NT2/D1 (cell line): Measurements from ENCODE around the gene PDE9A.
"Not testable (repeated sequence)": the region's sequence is repeated elsewhere in the genome, so short reads cannot be mapped to it uniquely, and the experiment has no call there.

Experiments used
- SUZ12 ChIP-seq: IDR thresholded peaks from 2 replicates; pipeline ENCODE4 v1.6.1; 2011; ENCODE audit not compliant: insufficient read length, insufficient read depth; ENCODE audit errors: extremely low read depth
- YY1 ChIP-seq: IDR thresholded peaks from 2 replicates; pipeline ENCODE4 v1.6.1; 2011; ENCODE audit not compliant: insufficient read length, insufficient read depth
- ZNF274 ChIP-seq: IDR thresholded peaks from 2 replicates; pipeline ENCODE4 v1.6.1; 2011; ENCODE audit warnings: mild to moderate bottlenecking, low read depth, low read length

- not testable (repeated sequence) for TF ChIP-seq ZNF274, SUZ12, YY1
Measured at GRCh38 chr21:42715427-42715826, 62.0 kb downstream of the PDE9A start.
